ENCODE data around the gene CDH4. TPM values are rescaled to one million over a fixed set of nuclear protein-coding genes. Genes with fewer than 3 reads are reported as not detected.

Gene CDH4
- total RNA-seq, 2 donors from 2014 or later = 0.05 to 2.2 TPM

GRCh38 chr20:61897401-61898295 lies 645.6 kb downstream of the CDH4 start:
- Histone ChIP-seq H3K4me3 (no peak overlapping the region), H3K27ac (no peak overlapping the region), H3K27me3 (replicated peaks; ENCODE audit: insufficient read depth) (peaks cover 6% of the 10 kb centered on the region), H3K36me3 (no peaks in the 10 kb centered on the region), H3K9me3 (no peaks in the 10 kb centered on the region), H3K4me1 (replicated peaks) (no peaks in the 10 kb centered on the region)
- WGBS = 86% methylated on average over 25 of the region's 26 CpGs
- TF ChIP-seq POLR2A (IDR thresholded peaks at IDR 0.05) (no peak), POLR2AphosphoS5 (IDR thresholded peaks at IDR 0.05) (no peak), CTCF (IDR thresholded peaks at IDR 0.05) (no peak)
- DNase-seq (ENCODE audit: low spot score) = no peak
- intact Hi-C loops (cut with DNase I) = loop anchor here (5.0 kb wide), 2 partner anchors 1685 to 1840 kb away; no protein-coding TSS in a partner anchor

- intact Hi-C loops (cut with DNase I) = loop anchor here (5.0 kb wide), 2 partner anchors 1686 to 1841 kb away; no protein-coding TSS in a partner anchor
- TF ChIP-seq POLR2AphosphoS5 (IDR thresholded peaks at IDR 0.05) (no peak), POLR2A (IDR thresholded peaks at IDR 0.05) (no peak)
- WGBS = 76% methylated on average over 8 of the region's 8 CpGs
These were observed 646.3 kb downstream of the CDH4 start for GRCh38 chr20:61898405-61898804.

GRCh38 chr20:61900011-61900944 lies 648.2 kb downstream of the CDH4 start:
- no peaks in the 10 kb centered on the region for H3K4me1 ChIP-seq (replicated peaks)
- no peak for DNase-seq (ENCODE audit: low spot score)
- TF ChIP-seq POLR2AphosphoS5 (IDR thresholded peaks at IDR 0.05) = no peak
- no peak for TF ChIP-seq CTCF (IDR thresholded peaks at IDR 0.05)
- 43% methylated on average over 26 of the region's 29 CpGs for WGBS
- H3K9me3 ChIP-seq = no peaks in the 10 kb centered on the region
- no peak overlapping the region for H3K27ac ChIP-seq
- H3K36me3 ChIP-seq = no peaks in the 10 kb centered on the region
- H3K4me3 ChIP-seq = no peak overlapping the region
- intact Hi-C loops (cut with DNase I) = no loop called here
- peaks cover 6% of the 10 kb centered on the region for H3K27me3 ChIP-seq (replicated peaks; ENCODE audit: insufficient read depth)

More at GRCh38 chr20:61898405-61898804, 646.3 kb downstream of the CDH4 start:
- Histone ChIP-seq H3K9me3 (no peaks in the 10 kb centered on the region), H3K27me3 (replicated peaks; ENCODE audit: insufficient read depth) (peaks cover 6% of the 10 kb centered on the region), H3K27ac (no peak overlapping the region), H3K4me3 (no peak overlapping the region), H3K36me3 (no peaks in the 10 kb centered on the region), H3K4me1 (replicated peaks) (no peaks in the 10 kb centered on the region)
- DNase-seq (ENCODE audit: low spot score) = no peak

GRCh38 chr20:61900945-61901293 lies 648.9 kb downstream of the CDH4 start:
- Histone ChIP-seq H3K36me3 (no peaks in the 10 kb centered on the region), H3K4me3 (no peak overlapping the region), H3K9me3 (no peaks in the 10 kb centered on the region), H3K27me3 (replicated peaks; ENCODE audit: insufficient read depth) (peaks cover 6% of the 10 kb centered on the region), H3K27ac (no peak overlapping the region), H3K4me1 (replicated peaks) (no peaks in the 10 kb centered on the region)
- TF ChIP-seq CTCF (IDR thresholded peaks at IDR 0.05) (no peak), POLR2AphosphoS5 (IDR thresholded peaks at IDR 0.05) (no peak), POLR2A (IDR thresholded peaks at IDR 0.05) (no peak)
- intact Hi-C loops (cut with DNase I) = no loop called here
- 71% methylated on average over 4 of the region's 4 CpGs for WGBS
- no peak for DNase-seq (ENCODE audit: low spot score)

Data from prostate gland (tissue), 2 donors.